Calu3 (cell line): Measurements from ENCODE around the gene SPTBN4. TPM values are rescaled to one million over a fixed set of nuclear protein-coding genes. Genes with fewer than 3 reads are reported as not detected.

ENCODE experiments used
- BruUV-seq: library from RNA; stranded (reverse); fragments of 400-500 nt; replicated peaks from 2 replicates; lab custom pipeline; 2021; lab: Mats Ljungman, UMichigan
- CTCF ChIA-PET: fragments of 300-600 bp; sonication (Branson Sonifier 250); formaldehyde crosslinking; loops from one replicate; lab custom pipeline; 2022; ENCODE audit warnings: antibody characterized with exemption; lab: Charles Lee
- DNase-seq: peaks from one replicate; pipeline ENCODE4 v3.0.0; 2022
- H3K27ac Mint-ChIP-seq: one replicate; pipeline ENCODE4 v1.8.0; 2022; ENCODE audit warnings: mixed read lengths; ENCODE audit not compliant: unreplicated experiment
- H3K27me3 Mint-ChIP-seq: one replicate; pipeline ENCODE4 v1.8.0; 2022; ENCODE audit warnings: mixed read lengths; ENCODE audit not compliant: unreplicated experiment
- H3K36me3 Mint-ChIP-seq: one replicate; pipeline ENCODE4 v1.8.0; 2022; ENCODE audit warnings: mild to moderate bottlenecking, moderate library complexity, mixed read lengths; ENCODE audit not compliant: insufficient read depth, unreplicated experiment
- H3K4me1 Mint-ChIP-seq: one replicate; pipeline ENCODE4 v1.8.0; 2022; ENCODE audit warnings: mild to moderate bottlenecking, low read depth, mixed read lengths; ENCODE audit not compliant: unreplicated experiment
- H3K4me3 Mint-ChIP-seq: one replicate; pipeline ENCODE4 v1.8.0; 2022; ENCODE audit warnings: mild to moderate bottlenecking, low read depth, moderate library complexity, mixed read lengths; ENCODE audit not compliant: unreplicated experiment
- H3K9me3 Mint-ChIP-seq: one replicate; pipeline ENCODE4 v1.8.0; 2022; ENCODE audit warnings: low read depth, mixed read lengths; ENCODE audit not compliant: unreplicated experiment
- intact Hi-C: fragments of 100-400 bp; cut with micrococcal nuclease; formaldehyde crosslinking; loops from one replicate; pipeline ENCODE4 v1.10.0; 2022; ENCODE audit not compliant: unreplicated experiment
- total RNA-seq: library from RNA; stranded (reverse); gene quantifications from 2 replicates; pipeline ENCODE4 v1.2.3, GENCODE V29; 2022
- TF ChIP-seq, protein P1 (sequence below): fragments of 200-600 bp; IDR thresholded peaks from one replicate; pipeline ENCODE4 v1.8.0; 2022; ENCODE audit warnings: antibody characterized with exemption; ENCODE audit not compliant: unreplicated experiment

SPTBN4 gene
- total RNA-seq, 1 experiment from 2014 or later = 0.80 TPM

- CTCF ChIA-PET = interaction anchor here (0.9 to 1.4 kb wide), 2 partner anchors 24 to 113 kb away, joined by 3 read pairs; no protein-coding TSS in a partner anchor
- H3K36me3 Mint-ChIP-seq = peaks cover 7% of the 10 kb centered on the region
- TF ChIP-seq, protein P1, sequence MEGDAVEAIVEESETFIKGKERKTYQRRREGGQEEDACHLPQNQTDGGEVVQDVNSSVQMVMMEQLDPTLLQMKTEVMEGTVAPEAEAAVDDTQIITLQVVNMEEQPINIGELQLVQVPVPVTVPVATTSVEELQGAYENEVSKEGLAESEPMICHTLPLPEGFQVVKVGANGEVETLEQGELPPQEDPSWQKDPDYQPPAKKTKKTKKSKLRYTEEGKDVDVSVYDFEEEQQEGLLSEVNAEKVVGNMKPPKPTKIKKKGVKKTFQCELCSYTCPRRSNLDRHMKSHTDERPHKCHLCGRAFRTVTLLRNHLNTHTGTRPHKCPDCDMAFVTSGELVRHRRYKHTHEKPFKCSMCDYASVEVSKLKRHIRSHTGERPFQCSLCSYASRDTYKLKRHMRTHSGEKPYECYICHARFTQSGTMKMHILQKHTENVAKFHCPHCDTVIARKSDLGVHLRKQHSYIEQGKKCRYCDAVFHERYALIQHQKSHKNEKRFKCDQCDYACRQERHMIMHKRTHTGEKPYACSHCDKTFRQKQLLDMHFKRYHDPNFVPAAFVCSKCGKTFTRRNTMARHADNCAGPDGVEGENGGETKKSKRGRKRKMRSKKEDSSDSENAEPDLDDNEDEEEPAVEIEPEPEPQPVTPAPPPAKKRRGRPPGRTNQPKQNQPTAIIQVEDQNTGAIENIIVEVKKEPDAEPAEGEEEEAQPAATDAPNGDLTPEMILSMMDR = no peak
- BruUV-seq = no TSS peak
- H3K9me3 Mint-ChIP-seq = no peaks in the 10 kb centered on the region
- H3K4me3 Mint-ChIP-seq = no peak overlapping the region
- H3K27ac Mint-ChIP-seq = no peak overlapping the region
- no peak for DNase-seq
- H3K4me1 Mint-ChIP-seq = peaks cover 18% of the 10 kb centered on the region
- peaks cover 59% of the 10 kb centered on the region for H3K27me3 Mint-ChIP-seq
- intact Hi-C loops = loop anchor here (10.0 kb wide), 1 partner anchor 219 kb away; no protein-coding TSS in a partner anchor
Observed at GRCh38 chr19:40524133-40524549, 57.3 kb downstream of the SPTBN4 start.

DNA sequence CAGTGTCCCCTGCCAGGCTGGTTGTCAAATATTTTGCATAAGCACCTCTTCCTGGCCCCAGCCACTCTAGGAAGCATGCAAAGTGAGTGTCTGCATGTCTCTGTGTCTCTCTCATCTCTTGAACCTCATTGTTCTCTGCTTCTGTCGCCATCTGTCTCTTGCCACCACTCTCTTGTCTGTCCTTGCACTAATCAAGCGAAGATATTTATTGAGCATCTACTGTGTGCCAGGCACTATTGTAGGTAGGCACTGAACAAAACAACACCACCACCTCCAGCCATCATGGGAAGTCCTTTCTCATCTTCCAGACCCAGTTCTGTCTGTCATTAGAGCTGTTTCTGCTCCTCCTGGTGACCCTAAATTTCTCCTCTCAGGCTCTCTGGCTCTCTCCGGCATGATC is 57.9 kb downstream of the SPTBN4 start:
- Mint-ChIP-seq H3K9me3 (no peaks in the 10 kb centered on the region), H3K4me3 (no peak overlapping the region), H3K27ac (no peak overlapping the region), H3K27me3 (peaks cover 54% of the 10 kb centered on the region), H3K4me1 (peaks cover 16% of the 10 kb centered on the region), H3K36me3 (peaks cover 12% of the 10 kb centered on the region)
- BruUV-seq = no TSS peak
- TF ChIP-seq, protein P1 = no peak
- CTCF ChIA-PET = no interaction called here
- intact Hi-C loops = loop anchor here (5.0 to 10.0 kb wide), 2 partner anchors 62 to 220 kb away; no protein-coding TSS in a partner anchor
- DNase-seq = no peak

DNA sequence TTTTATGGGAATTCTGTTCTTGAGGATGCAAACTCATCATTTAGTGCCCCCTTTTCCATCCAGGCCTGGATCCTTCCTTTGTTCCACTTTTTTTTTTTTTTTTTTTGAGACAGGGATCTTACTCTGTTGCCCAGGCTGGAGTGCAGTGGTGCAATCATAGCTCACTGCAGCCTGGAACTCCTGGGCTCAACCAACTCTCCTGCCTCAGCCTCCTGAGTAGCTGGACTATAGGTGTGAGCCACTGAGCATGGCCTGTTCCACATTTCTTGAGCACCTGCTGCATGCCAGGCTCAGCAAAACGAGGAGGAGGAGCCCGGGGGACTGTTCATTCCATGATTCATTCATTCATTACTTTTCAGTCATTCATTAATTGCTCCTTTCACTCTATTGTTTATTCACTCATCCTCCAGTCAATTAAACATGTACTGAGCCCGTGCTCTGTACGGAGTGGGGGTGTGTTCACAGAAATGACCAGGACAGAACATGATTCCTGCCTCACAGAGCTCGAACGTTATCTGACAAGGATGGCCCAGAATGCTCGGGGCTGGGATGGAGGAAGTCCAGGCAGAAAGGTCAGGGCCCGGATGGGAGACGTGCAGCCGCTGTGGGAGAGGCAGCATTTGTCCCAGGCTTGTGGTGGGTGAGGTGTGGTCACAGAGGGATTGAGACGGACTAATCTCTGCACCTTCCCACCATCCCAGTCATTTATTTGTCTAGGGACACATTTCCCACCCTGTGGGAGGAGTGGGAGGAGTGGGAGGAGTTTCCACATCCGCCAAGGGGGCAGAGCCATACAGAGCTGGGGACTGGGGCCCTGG is 58.6 kb downstream of the SPTBN4 start:
- TF ChIP-seq, protein P1 = no peak
- no peak overlapping the region for H3K27ac Mint-ChIP-seq
- BruUV-seq = no TSS peak
- no peak overlapping the region for H3K4me3 Mint-ChIP-seq
- DNase-seq = no peak
- H3K36me3 Mint-ChIP-seq = peaks cover 14% of the 10 kb centered on the region
- no peaks in the 10 kb centered on the region for H3K9me3 Mint-ChIP-seq
- CTCF ChIA-PET = no interaction called here
- peaks cover 48% of the 10 kb centered on the region for H3K27me3 Mint-ChIP-seq
- peaks cover 17% of the 10 kb centered on the region for H3K4me1 Mint-ChIP-seq
- intact Hi-C loops = loop anchor here (5.0 to 10.0 kb wide), 2 partner anchors 63 to 221 kb away; no protein-coding TSS in a partner anchor

DNA sequence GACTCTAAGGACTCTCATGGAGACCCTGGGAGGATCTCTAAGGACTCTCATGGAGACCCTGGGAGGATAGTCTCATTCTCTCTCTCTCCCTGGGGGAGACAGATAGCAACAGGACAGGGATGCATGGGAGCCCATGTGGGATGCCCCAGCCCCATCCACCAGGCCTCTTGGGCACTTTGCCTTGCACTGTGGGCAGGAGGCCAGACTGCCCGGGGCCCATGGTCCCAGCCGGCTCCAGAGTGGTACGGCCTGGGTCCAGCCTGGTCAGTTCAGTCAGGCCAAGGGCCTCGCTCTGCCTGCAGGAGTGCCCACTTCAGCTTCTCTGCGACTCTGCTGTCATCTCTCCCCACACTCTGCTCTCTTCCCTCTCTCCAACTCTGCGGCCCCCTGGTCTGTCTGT is 61.3 kb downstream of the SPTBN4 start:
- Mint-ChIP-seq H3K4me3 (no peak overlapping the region), H3K27me3 (peaks cover 65% of the 10 kb centered on the region), H3K27ac (no peak overlapping the region), H3K9me3 (no peaks in the 10 kb centered on the region), H3K36me3 (peaks cover 14% of the 10 kb centered on the region), H3K4me1 (peaks cover 17% of the 10 kb centered on the region)
- TF ChIP-seq, protein P1 = no peak
- CTCF ChIA-PET = no interaction called here
- intact Hi-C loops = loop anchor here (5.0 to 10.0 kb wide), 2 partner anchors 66 to 223 kb away; no protein-coding TSS in a partner anchor
- BruUV-seq = no TSS peak
- no peak for DNase-seq
